IMR-90 (cell line): Measurements from ENCODE around the gene VHLL. TPM values are rescaled to one million over a fixed set of nuclear protein-coding genes. Genes with fewer than 3 reads are reported as not detected.

Experiments used
- ATAC-seq: fragments of 200-7000 bp; cut with Tn5 transposase; 2 replicates; pipeline ENCODE4 v1.9.1; 2020; ENCODE audit warnings: low read depth, mild to moderate bottlenecking, moderate library complexity
- BruUV-seq: library from RNA; stranded (reverse); fragments of 400-500 nt; replicated peaks from 2 replicates; lab custom pipeline; 2021; lab: Mats Ljungman, UMichigan
- CTCF ChIA-PET: fragments of 300-600 bp; formaldehyde crosslinking; extraction: SDS; loops from one replicate; lab custom pipeline; 2021; ENCODE audit warnings: antibody characterized with exemption; lab: Yijun Ruan, JAX
- POLR2A ChIA-PET: fragments of 300-600 bp; sonication (Branson Sonifier 250); formaldehyde crosslinking; loops from one replicate; lab custom pipeline; 2022; ENCODE audit warnings: antibody characterized with exemption; ENCODE audit not compliant: unreplicated experiment; lab: Charles Lee
- DNase-seq: peaks from one replicate; pipeline ENCODE4 v3.0.0; 2013
- H2AFZ ChIP-seq: replicated peaks from 2 replicates; pipeline ENCODE3; 2013; ENCODE audit warnings: low read length, mild to moderate bottlenecking; ENCODE audit not compliant: poor library complexity
- H2AK5ac ChIP-seq: 2 replicates; pipeline ENCODE4 v1.6.1; 2013; ENCODE audit warnings: low read depth, low read length, inconsistent platforms
- H2AK9ac ChIP-seq: replicated peaks from 2 replicates; pipeline ENCODE3; 2013; ENCODE audit warnings: mild to moderate bottlenecking, low read depth, low read length, moderate library complexity; ENCODE audit not compliant: poor library complexity
- H2BK120ac ChIP-seq: 2 replicates; pipeline ENCODE4 v1.6.1; 2013; ENCODE audit warnings: low read depth, low read length, inconsistent platforms
- H2BK15ac ChIP-seq: 3 replicates; pipeline ENCODE4 v1.6.1; 2013; ENCODE audit warnings: low read depth, low read length, inconsistent platforms
- H2BK20ac ChIP-seq: 2 replicates; pipeline ENCODE4 v1.6.1; 2013; ENCODE audit warnings: low read depth, mild to moderate bottlenecking, inconsistent platforms, low read length, moderate library complexity
- H2BK5ac ChIP-seq: 2 replicates; pipeline ENCODE4 v1.6.1; 2013; ENCODE audit warnings: mild to moderate bottlenecking, low read depth, low read length, inconsistent platforms; ENCODE audit not compliant: poor library complexity, severe bottlenecking
- H3K14ac ChIP-seq: replicated peaks from 2 replicates; pipeline ENCODE4 v1.6.1; 2013; ENCODE audit warnings: low read depth, low read length, inconsistent platforms
- H3K18ac ChIP-seq: 2 replicates; pipeline ENCODE4 v1.6.1; 2013; ENCODE audit warnings: low read depth, low read length, control low read depth
- H3K23ac ChIP-seq: 2 replicates; pipeline ENCODE4 v1.6.1; 2013; ENCODE audit warnings: low read depth, low read length, inconsistent platforms
- H3K27ac ChIP-seq: 2 replicates; pipeline ENCODE4 v1.5.1; 2013; ENCODE audit warnings: mild to moderate bottlenecking, control low read depth, low read length; ENCODE audit not compliant: insufficient read depth
- H3K27me3 ChIP-seq: 2 replicates; pipeline ENCODE4 v1.6.1; 2013; ENCODE audit warnings: low read length; ENCODE audit not compliant: control insufficient read depth, insufficient read depth
- H3K36me3 ChIP-seq: 2 replicates; pipeline ENCODE4 v1.6.1; 2013; ENCODE audit warnings: low read length, mixed read lengths; ENCODE audit not compliant: control insufficient read depth, insufficient read depth
- H3K4ac ChIP-seq: 2 replicates; pipeline ENCODE4 v1.6.1; 2013; ENCODE audit warnings: low read depth, low read length, inconsistent platforms
- H3K4me1 ChIP-seq: 2 replicates; pipeline ENCODE4 v1.6.1; 2013; ENCODE audit warnings: low read length, mixed read lengths; ENCODE audit not compliant: control insufficient read depth, insufficient read depth
- H3K4me2 ChIP-seq: 2 replicates; pipeline ENCODE4 v1.6.1; 2013; ENCODE audit warnings: low read depth, mild to moderate bottlenecking, control low read depth, low read length, moderate library complexity
- H3K4me3 ChIP-seq: 2 replicates; pipeline ENCODE4 v1.5.1; 2013; ENCODE audit warnings: low read depth, mild to moderate bottlenecking, control low read depth, low read length, moderate library complexity; ENCODE audit not compliant: insufficient read depth
- H3K56ac ChIP-seq: 2 replicates; pipeline ENCODE4 v1.6.1; 2013; ENCODE audit warnings: low read length, inconsistent platforms; ENCODE audit not compliant: insufficient read depth; ENCODE audit errors: extremely low read depth
- H3K79me1 ChIP-seq, 2 experiments: 2 replicates each; pipeline ENCODE4 v1.6.1; 2013; ENCODE audit warnings: low read length in 2 of 2, inconsistent platforms in 1 of 2, low read depth in 1 of 2
- H3K9ac ChIP-seq: 2 replicates; pipeline ENCODE4 v1.6.1; 2013; ENCODE audit warnings: low read depth, low read length, control low read depth
- H3K9me1 ChIP-seq: 2 replicates; pipeline ENCODE4 v1.6.1; 2013; ENCODE audit warnings: low read length, inconsistent platforms; ENCODE audit not compliant: insufficient read depth
- H3K9me3 ChIP-seq: 2 replicates; pipeline ENCODE4 v1.6.1; 2013; ENCODE audit warnings: low read length; ENCODE audit not compliant: control insufficient read depth, insufficient read depth
- H4K20me1 ChIP-seq: 2 replicates; pipeline ENCODE4 v1.6.1; 2013; ENCODE audit warnings: low read length, inconsistent platforms; ENCODE audit not compliant: insufficient read depth
- H4K5ac ChIP-seq: 2 replicates; pipeline ENCODE4 v1.6.1; 2013; ENCODE audit warnings: mild to moderate bottlenecking, low read depth, low read length, control low read depth
- H4K8ac ChIP-seq, 2 experiments: 2 replicates each; pipeline ENCODE4 v1.6.1; 2013; ENCODE audit warnings: low read depth in 2 of 2, low read length in 2 of 2, control low read depth in 1 of 2, inconsistent platforms in 1 of 2
- H4K91ac ChIP-seq: 2 replicates; pipeline ENCODE4 v1.6.1; 2013; ENCODE audit warnings: low read depth, low read length, inconsistent platforms; ENCODE audit not compliant: insufficient read depth
- BHLHE40 ChIP-seq: fragments of 150-350 bp; IDR thresholded peaks from 2 replicates; pipeline ENCODE4 v1.6.1; 2016; ENCODE audit warnings: mild to moderate bottlenecking, low read depth, low read length
- CEBPB ChIP-seq: IDR thresholded peaks from 2 replicates; pipeline ENCODE4 v1.6.1; 2012; ENCODE audit warnings: low read depth, low read length, improper control_type of control experiment
- CHD1 ChIP-seq: IDR thresholded peaks from 2 replicates; pipeline ENCODE4 v1.6.1; 2012; ENCODE audit warnings: low read depth, low read length, improper control_type of control experiment
- FOS ChIP-seq: fragments of 150-350 bp; IDR thresholded peaks from 2 replicates; pipeline ENCODE4 v1.6.1; 2016; ENCODE audit warnings: low read depth, low read length
- MXI1 ChIP-seq: IDR thresholded peaks from 2 replicates; pipeline ENCODE4 v1.6.1; 2012; ENCODE audit warnings: low read depth, mild to moderate bottlenecking, low read length, moderate library complexity, borderline replicate concordance
- NFE2L2 ChIP-seq: fragments of 150-350 bp; IDR thresholded peaks from 2 replicates; pipeline ENCODE4 v1.6.1; 2016; ENCODE audit warnings: low read depth, mild to moderate bottlenecking, low read length
- RCOR1 ChIP-seq: IDR thresholded peaks from 2 replicates; pipeline ENCODE4 v1.6.1; 2012; ENCODE audit warnings: mild to moderate bottlenecking, low read length, improper control_type of control experiment; ENCODE audit not compliant: insufficient replicate concordance
- RFX5 ChIP-seq: IDR thresholded peaks from 2 replicates; pipeline ENCODE4 v1.8.0; 2012; ENCODE audit warnings: low read depth, mild to moderate bottlenecking, low read length, moderate library complexity
- SMC3 ChIP-seq: fragments of 150-350 bp; IDR thresholded peaks from 2 replicates; pipeline ENCODE4 v1.6.1; 2016; ENCODE audit warnings: low read depth, mild to moderate bottlenecking, antibody characterized with exemption, low read length, moderate library complexity
- WGBS, 2 experiments: methylation state at CpG; one replicate each; pipeline versions ENCODE4 v1.1.5 to v1.1.7; 2013; ENCODE audit warnings: missing lambda C conversion rate in 2 of 2; ENCODE audit not compliant: insufficient read length in 1 of 2; ENCODE audit errors: extremely low coverage in 2 of 2; 5-methylcytosine and 5-hydroxymethylcytosine counted together
- dilution Hi-C: fragments of 300-500 bp; cut with HindIII; formaldehyde crosslinking; loops from one replicate; pipeline ENCODE4 v1.14.3; 2018; ENCODE audit warnings: low sequenced_read_pairs; ENCODE audit not compliant: unreplicated experiment
- in situ Hi-C: fragments of 300-500 bp; cut with MboI; formaldehyde crosslinking; loops from 3 replicates; pipeline ENCODE4 v1.14.3; 2019; ENCODE audit warnings: low sequenced_read_pairs, inconsistent platforms, mixed read lengths
- intact Hi-C: fragments of 100-400 bp; cut with micrococcal nuclease; formaldehyde crosslinking; loops from 2 replicates; pipeline ENCODE4 v1.10.0; 2022
- polyA plus RNA-seq, 3 experiments: library from polyadenylated mRNA; depleted of rRNA; stranded (reverse); fragments of >200 nt; gene quantifications; 2 replicates each; pipeline ENCODE4 v1.2.3, GENCODE V29; 2012; ENCODE audit warnings: low replicate concordance in 1 of 3
- total RNA-seq: library from RNA; depleted of rRNA; stranded (reverse); fragments of >200 nt; gene quantifications from 2 replicates; pipeline ENCODE4 v1.2.3, GENCODE V29; 2012
- TF ChIP-seq, protein P1 (sequence below): conservative IDR thresholded peaks from 2 replicates; pipeline ENCODE4 v1.5.1; 2012; ENCODE audit warnings: mild to moderate bottlenecking, low read depth, low read length, improper control_type of control experiment
- TF ChIP-seq, protein P2 (sequence below): fragments of 150-350 bp; IDR thresholded peaks from 2 replicates; pipeline ENCODE4 v1.6.1; 2016; ENCODE audit warnings: low read depth, mild to moderate bottlenecking, low read length, moderate library complexity, borderline replicate concordance
- TF ChIP-seq, protein P3 (sequence below): fragments of 150-350 bp; IDR thresholded peaks from 2 replicates; pipeline ENCODE4 v1.6.1; 2017; ENCODE audit warnings: mild to moderate bottlenecking, antibody characterized with exemption, low read length, low read depth

VHLL gene
- total and polyA plus RNA-seq, 2 of the 4 experiments (the other 2 are of a cell fraction): not detected

DNA sequence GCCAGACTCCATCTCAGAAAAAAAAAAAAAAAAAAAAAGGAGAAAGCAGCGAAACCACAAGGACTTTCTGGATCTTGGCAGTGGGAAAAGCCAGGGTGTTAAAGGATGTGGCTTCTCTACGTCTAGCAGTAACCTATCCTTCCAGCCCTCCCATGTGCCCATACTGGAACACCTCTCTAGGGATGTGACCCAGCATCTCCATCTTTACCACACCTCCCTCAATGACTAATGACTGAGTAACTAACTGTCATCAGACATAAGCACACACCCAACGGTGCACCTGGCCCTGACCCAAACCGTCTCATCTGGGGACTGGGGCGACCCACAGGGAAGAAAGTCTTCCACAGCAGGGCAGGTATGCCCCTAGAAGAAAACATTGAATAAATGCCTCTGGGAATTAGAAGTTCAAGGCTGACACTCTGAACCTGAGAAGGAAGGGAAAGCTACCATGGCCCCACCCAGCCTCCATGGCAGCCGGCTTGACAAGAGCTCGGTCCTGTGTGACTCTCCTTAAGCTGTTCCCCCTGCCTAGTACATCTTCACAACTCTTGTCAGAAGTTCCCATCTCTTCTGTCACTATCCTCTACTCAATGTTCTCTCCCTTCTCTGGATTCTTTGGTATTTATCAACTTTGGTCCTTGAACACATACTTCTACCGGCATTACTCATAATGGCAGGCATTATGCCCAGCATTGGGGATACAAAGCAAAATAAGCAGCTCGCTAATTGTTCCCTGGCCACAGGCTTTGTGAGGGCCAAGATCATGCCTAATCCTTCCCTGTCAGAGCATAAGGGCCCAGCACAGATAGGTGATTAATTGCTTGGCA, 36.4 kb downstream of the VHLL start:
- ATAC-seq (peak; percentile 80), DNase-seq (peak; percentile 80)
- Histone ChIP-seq H3K56ac (0 out of 2 replicates have a peak overlapping the region, but pooled peaks have one; percentile 31), H3K18ac (no peak overlapping the region), H2BK20ac (peak overlapping the region; percentile 57; the same call in 1 of the 2 replicates), H3K4ac (peak overlapping the region; percentile 10), H3K14ac (peak overlapping the region; percentile 8; the same call in 1 of the 2 replicates), H4K20me1 (peaks cover 24% of the 10 kb centered on the region), H4K8ac (peak overlapping the region in 1 of 2 experiments; percentile 6; a peak in 1 of 4 replicates), H3K4me1 (peaks cover 9% of the 10 kb centered on the region), H4K5ac (no peak overlapping the region), H3K36me3 (peaks cover 79% of the 10 kb centered on the region), H3K9me3 (no peaks in the 10 kb centered on the region), H2AK5ac (peak overlapping the region; percentile 60; the same call in 1 of the 2 replicates), H3K9ac (no peak overlapping the region), H3K79me1 (peaks cover 20 to 47% of the 10 kb centered on the region in 2 experiments), H2BK5ac (peak overlapping the region; percentile 26), H2BK120ac (peak overlapping the region; percentile 1; the same call in 1 of the 2 replicates), H4K91ac (no peak overlapping the region), H3K4me3 (no peak overlapping the region), H2AFZ (no peak overlapping the region), H3K27ac (no peak overlapping the region; the same call in 1 of the 2 replicates), H3K4me2 (no peak overlapping the region; the same call in 1 of the 2 replicates), H2AK9ac (peak overlapping the region; percentile 51), H3K27me3 (no peaks in the 10 kb centered on the region), H2BK15ac (0 out of 3 replicates have a peak overlapping the region, but pooled peaks have one; percentile 29), H3K9me1 (peaks cover 12% of the 10 kb centered on the region), H3K23ac (0 out of 2 replicates have a peak overlapping the region, but pooled peaks have one; percentile 17)
- 54% methylated on average over 3 of the region's 9 CpGs; no CpG with 5 or more reads in 1 of the 2 experiments for WGBS, 2 experiments
- no TSS peak for BruUV-seq
- POLR2A ChIA-PET: no interaction called here
- CTCF ChIA-PET: interaction anchor here (1.6 kb wide), 1 partner anchor 9 kb away, joined by 4 read pairs; no protein-coding TSS in a partner anchor
- in situ Hi-C loops: no loop called here
- intact Hi-C loops: no loop called here
- dilution Hi-C loops: no loop called here
- no peak; the same call in 1 of the 2 replicates for TF ChIP-seq BHLHE40
- TF ChIP-seq, protein P1, sequence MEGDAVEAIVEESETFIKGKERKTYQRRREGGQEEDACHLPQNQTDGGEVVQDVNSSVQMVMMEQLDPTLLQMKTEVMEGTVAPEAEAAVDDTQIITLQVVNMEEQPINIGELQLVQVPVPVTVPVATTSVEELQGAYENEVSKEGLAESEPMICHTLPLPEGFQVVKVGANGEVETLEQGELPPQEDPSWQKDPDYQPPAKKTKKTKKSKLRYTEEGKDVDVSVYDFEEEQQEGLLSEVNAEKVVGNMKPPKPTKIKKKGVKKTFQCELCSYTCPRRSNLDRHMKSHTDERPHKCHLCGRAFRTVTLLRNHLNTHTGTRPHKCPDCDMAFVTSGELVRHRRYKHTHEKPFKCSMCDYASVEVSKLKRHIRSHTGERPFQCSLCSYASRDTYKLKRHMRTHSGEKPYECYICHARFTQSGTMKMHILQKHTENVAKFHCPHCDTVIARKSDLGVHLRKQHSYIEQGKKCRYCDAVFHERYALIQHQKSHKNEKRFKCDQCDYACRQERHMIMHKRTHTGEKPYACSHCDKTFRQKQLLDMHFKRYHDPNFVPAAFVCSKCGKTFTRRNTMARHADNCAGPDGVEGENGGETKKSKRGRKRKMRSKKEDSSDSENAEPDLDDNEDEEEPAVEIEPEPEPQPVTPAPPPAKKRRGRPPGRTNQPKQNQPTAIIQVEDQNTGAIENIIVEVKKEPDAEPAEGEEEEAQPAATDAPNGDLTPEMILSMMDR: no peak
- no peak for TF ChIP-seq RFX5
- TF ChIP-seq, protein P2, sequence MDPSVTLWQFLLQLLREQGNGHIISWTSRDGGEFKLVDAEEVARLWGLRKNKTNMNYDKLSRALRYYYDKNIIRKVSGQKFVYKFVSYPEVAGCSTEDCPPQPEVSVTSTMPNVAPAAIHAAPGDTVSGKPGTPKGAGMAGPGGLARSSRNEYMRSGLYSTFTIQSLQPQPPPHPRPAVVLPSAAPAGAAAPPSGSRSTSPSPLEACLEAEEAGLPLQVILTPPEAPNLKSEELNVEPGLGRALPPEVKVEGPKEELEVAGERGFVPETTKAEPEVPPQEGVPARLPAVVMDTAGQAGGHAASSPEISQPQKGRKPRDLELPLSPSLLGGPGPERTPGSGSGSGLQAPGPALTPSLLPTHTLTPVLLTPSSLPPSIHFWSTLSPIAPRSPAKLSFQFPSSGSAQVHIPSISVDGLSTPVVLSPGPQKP: no peak
- no peak for TF ChIP-seq NFE2L2
- TF ChIP-seq MXI1: no peak
- TF ChIP-seq SMC3: no peak
- TF ChIP-seq CEBPB: no peak
- TF ChIP-seq, protein P3, sequence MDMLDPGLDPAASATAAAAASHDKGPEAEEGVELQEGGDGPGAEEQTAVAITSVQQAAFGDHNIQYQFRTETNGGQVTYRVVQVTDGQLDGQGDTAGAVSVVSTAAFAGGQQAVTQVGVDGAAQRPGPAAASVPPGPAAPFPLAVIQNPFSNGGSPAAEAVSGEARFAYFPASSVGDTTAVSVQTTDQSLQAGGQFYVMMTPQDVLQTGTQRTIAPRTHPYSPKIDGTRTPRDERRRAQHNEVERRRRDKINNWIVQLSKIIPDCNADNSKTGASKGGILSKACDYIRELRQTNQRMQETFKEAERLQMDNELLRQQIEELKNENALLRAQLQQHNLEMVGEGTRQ: no peak
- no peak; the same call in 1 of the 2 replicates for TF ChIP-seq FOS
- no peak for TF ChIP-seq RCOR1
- TF ChIP-seq CHD1: no peak
